ENCODE measurements around the gene MEIOB.
"Not testable (repeated sequence)": the region's sequence is repeated elsewhere in the genome, so short reads cannot be mapped to it uniquely, and the experiment has no call there.

- TF ChIP-seq TFCP2L1 (CRISPR knock-in tag; IDR thresholded peaks at IDR 0.05); USF2 (IDR thresholded peaks at IDR 0.05); CTCF (IDR thresholded peaks at IDR 0.05); REST (IDR thresholded peaks at IDR 0.05); MYC (IDR thresholded peaks at IDR 0.05; ENCODE audit: borderline replicate concordance, low read length); NFE2L2 (conservative IDR thresholded peaks at IDR 0.05; ENCODE audit: low read length); ZFP36 (IDR thresholded peaks at IDR 0.05; ENCODE audit: borderline replicate concordance, partially characterized antibody): not testable (repeated sequence)
These were observed 9.2 kb upstream of the MEIOB start for GRCh38 chr16:1881172-1881571.
